HL-60 (cell line): ENCODE data around the gene FBH1.

Experiments
- DNase-seq, 2 experiments: peaks; one replicate each; pipeline ENCODE4 v3.0.0-alpha.2; 2010 to 2020; ENCODE audit warnings: low read depth in 1 of 2, low spot score in 1 of 2
- H3K27ac ChIP-seq: fragments of 250-450 bp; sonication (Bioruptor Pico); replicated peaks from 2 replicates; pipeline ENCODE4 v1.5.1; 2020; ENCODE audit warnings: mild to moderate bottlenecking, moderate library complexity
- H3K27me3 ChIP-seq: fragments of 250-450 bp; sonication (Bioruptor Pico); 2 replicates; pipeline ENCODE4 v1.5.1; 2021; ENCODE audit warnings: mild to moderate bottlenecking, moderate library complexity; ENCODE audit not compliant: insufficient read depth, poor library complexity, severe bottlenecking
- H3K4me3 ChIP-seq: replicated peaks from 2 replicates; pipeline ENCODE4 v1.5.1; 2011; ENCODE audit warnings: mild to moderate bottlenecking, control low read depth, low read length; ENCODE audit not compliant: insufficient read depth
- CTCF ChIP-seq: IDR thresholded peaks from one replicate; pipeline ENCODE4 v1.5.1; 2011; ENCODE audit warnings: low read length, control low read depth, inconsistent platforms; ENCODE audit not compliant: insufficient read depth
- GABPA ChIP-seq: IDR thresholded peaks from 2 replicates; pipeline ENCODE4 v1.6.1; 2012; ENCODE audit warnings: low read depth
- POLR2AphosphoS5 ChIP-seq: IDR thresholded peaks from 2 replicates; pipeline ENCODE4 v1.6.1; 2012; ENCODE audit warnings: low read depth
- REST ChIP-seq: IDR thresholded peaks from 2 replicates; pipeline ENCODE4 v1.6.1; 2012; ENCODE audit warnings: low read depth; ENCODE audit not compliant: insufficient replicate concordance
- SPI1 ChIP-seq: IDR thresholded peaks from 2 replicates; pipeline ENCODE4 v1.6.1; 2012; ENCODE audit warnings: low read depth, mild to moderate bottlenecking, borderline replicate concordance

The FBH1 gene

GRCh38 chr10:5894873-5895272, 4.8 kb downstream of the FBH1 start:
- Histone ChIP-seq H3K4me3 (no peak overlapping the region), H3K27me3 (no peaks in the 10 kb centered on the region), H3K27ac (no peak overlapping the region)
- TF ChIP-seq GABPA (no peak), REST (no peak), SPI1 (no peak), POLR2AphosphoS5 (no peak), CTCF (no peak)
- DNase-seq = no peak

- DNase-seq = no peak
- Histone ChIP-seq H3K27me3 (no peaks in the 10 kb centered on the region), H3K4me3 (no peak overlapping the region), H3K27ac (no peak overlapping the region)
- TF ChIP-seq SPI1 (no peak), POLR2AphosphoS5 (no peak), REST (no peak), GABPA (no peak), CTCF (no peak)
Measured at GRCh38 chr10:5895365-5895764, 5.3 kb downstream of the FBH1 start.

- DNase-seq = no peak
- TF ChIP-seq GABPA (no peak), POLR2AphosphoS5 (no peak), REST (no peak), CTCF (no peak), SPI1 (no peak)
- no peak overlapping the region for H3K27ac ChIP-seq
- no peak overlapping the region for H3K4me3 ChIP-seq
- H3K27me3 ChIP-seq = no peaks in the 10 kb centered on the region
Measured at GRCh38 chr10:5895804-5896203, 5.8 kb downstream of the FBH1 start.
